NCI-H1436 (cell line): Measurements from ENCODE around the gene TTC39C.
A peak's percentile ranks its signal among the peaks of the same experiment; 100 is the strongest.
"Not testable (repeated sequence)": the region's sequence is repeated elsewhere in the genome, so short reads cannot be mapped to it uniquely, and the experiment has no call there.

Experiments
- DNase-seq: peaks from one replicate; lab custom pipeline; 2025; lab: John Stamatoyannopoulos, UW

The TTC39C gene

DNA sequence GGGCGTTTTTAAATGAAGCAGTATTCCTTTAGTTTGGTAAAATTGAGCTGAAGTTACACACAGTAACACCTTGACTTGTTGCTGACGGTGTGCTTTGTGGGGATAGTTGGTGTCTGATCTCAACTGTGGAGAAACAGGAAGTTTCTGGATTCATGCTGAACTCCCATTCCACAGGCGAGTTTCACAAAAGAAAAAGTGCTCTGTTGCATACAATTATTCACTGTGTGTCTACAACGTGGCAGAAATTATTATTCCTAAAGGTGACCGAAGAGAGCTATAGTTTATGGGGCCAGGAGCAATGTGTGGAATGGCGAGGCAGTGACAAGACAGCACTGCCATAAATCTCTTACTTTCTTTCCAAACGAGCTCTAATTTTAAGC, 123.8 kb downstream of the TTC39C start:
- DNase-seq: no peak

- DNase-seq: peak; percentile 87
These were observed 124.4 kb downstream of the TTC39C start, which contains the start of gene CABYR for GRCh38 chr18:24138789-24139616. Gene CABYR (plus strand): TSS chr18:24139062. CDS start chr18:24143115, 4,053 bp downstream.

- DNase-seq: no peak
These were observed 126.1 kb downstream of the TTC39C start for GRCh38 chr18:24140697-24141096.

DNA sequence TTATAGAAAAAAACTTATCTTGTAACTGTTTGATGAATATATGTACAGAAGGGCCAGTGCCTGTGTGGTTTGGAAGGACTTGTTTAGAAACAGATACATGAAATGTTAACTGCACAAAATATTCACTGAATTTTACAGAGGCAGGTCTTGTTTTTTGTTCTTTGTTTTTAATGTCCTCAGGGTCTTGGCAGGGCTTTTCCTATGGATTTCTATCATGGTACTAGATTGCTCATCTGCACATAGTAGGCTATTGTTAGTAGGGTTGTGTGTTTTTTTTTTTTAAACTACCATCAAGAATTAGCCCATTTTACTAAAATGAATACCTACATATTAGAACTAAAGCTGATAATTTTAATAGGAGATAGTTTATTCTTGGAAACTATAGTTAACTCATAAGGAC, 127.8 kb downstream of the TTC39C start:
- DNase-seq: no peak

DNA sequence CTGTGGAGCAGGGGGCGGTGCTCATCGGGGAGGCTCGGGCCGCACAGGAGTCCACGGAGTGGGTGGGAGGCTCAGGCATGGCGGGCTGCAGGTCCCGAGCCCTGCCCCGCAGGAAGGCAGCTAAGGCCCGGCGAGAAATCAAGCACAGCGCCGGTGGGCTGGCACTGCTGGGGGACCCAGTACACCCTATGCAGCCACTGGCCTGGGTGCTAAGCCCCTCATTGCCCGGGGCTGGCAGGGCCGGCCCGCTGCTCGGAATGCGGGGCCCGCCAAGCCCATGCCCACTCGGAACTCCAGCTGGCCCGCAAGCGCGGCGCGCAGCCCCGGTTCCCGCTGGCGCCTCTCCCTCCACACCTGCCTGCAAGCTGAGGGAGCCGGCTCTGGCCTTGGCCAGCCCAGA, 135.0 kb downstream of the TTC39C start:
- DNase-seq: not testable (repeated sequence)

GRCh38 chr18:24153397-24153796, 138.8 kb downstream of the TTC39C start:
- DNase-seq: no peak

DNA sequence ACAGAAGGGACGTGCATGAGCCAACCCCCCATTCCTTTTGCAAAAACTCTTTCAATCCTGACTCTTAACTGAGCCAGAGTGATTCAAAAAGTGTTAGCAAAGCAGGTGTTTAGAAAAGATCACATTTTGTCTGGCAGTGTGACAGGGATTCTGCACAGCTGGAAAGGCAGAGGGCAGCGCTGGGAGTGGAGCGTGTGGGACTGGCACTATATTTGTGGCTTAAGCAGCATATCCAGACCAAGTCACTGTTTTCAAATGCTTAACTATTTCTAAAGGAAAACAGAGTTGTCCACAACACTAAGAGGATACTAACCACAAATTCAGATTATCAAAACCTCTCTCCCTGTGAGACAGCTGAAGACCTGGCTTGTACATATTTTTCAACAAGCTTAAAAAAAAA, 143.3 kb downstream of the TTC39C start:
- no peak for DNase-seq

GRCh38 chr18:24160086-24160485, 145.5 kb downstream of the TTC39C start:
- DNase-seq: no peak

DNA sequence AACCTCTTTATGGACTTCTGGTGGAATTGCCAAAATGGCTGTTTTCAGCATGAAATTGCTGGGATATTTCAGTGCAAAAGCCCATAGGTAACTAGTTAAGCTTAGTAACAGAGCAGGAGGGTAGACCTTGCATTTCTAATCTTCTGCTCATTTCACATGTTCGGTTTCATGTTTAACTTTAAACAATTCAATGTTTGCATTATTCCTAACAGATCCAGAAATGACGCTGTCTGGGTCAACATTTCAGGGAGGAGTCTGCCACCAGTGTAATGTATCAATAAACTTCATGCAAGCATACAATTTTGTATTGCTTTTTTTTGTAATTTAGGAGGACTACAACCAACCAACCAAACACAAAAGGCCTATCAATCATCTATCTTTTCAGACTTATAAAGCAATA, 146.8 kb downstream of the TTC39C start:
- no peak for DNase-seq

GRCh38 chr18:24168496-24168895, 153.9 kb downstream of the TTC39C start:
- DNase-seq: no peak

DNA sequence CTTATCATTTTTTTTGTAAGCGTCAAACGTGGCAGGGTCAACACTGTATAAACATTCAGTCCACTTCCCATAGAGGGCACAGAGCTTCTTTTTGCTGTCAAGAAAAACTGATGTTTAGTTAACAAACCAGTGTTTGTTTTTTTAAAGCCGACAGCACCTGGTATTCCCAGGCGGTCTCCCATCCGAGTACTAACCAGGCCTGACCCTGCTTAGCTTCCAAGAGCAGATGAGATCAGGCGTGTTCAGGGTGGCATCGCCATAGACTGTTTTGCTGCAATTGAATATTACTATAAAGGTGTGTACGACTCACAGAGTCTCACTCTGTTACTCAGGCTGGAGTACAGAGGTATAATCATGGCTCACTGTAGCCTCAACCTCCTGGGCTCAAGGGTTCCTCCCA, 155.8 kb downstream of the TTC39C start:
- no peak for DNase-seq

DNA sequence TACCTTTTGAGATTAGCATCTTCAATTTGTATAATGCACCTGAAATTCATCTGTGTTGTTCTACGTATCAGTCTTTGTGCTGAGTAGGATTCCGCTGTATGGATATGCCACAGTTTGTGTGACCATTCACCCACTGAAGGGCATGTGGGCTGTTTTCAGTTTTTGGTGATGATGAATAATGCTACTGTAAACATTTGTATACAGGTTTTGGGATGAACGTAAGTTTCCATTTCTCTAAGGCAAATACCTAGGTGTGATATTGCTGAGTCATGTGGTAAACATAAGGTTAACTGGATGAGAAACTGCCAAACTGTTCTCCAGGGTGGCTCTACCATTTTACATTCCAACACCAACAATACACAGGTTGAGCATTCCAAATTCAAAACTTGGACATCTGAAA, 159.4 kb downstream of the TTC39C start:
- no peak for DNase-seq

DNA sequence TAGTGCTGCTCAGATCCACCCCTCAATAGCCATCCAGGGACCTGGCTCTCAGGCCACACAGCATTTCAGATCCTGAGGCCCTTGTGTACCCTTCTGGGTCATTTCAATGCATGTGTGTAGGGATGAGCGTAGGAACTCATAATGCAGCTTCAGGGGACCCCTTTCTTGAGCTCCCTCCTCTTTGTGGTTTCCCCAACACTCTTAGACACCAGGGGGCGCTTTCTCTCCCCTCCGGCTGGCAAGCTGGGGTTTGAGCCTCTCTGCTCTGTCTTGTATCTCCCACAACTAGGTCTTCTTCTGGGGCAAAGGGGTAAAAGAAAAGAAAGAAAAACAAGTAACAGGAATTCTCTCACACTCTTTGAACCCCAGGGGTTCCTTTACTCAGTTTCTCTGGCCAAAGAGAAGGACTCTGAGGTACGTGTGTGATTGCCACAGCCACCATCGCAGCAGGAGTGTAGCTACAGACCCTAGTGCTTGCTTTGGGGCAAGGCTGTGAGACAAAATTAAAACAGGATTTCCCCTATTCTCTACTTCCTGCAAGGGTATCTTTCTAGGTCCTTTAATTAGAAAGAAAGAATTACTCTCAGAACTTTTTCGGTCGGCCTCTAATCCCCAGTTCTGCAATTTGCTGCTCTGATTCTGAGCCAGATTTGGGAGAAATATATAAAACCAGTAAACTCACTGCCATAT, 162.3 kb downstream of the TTC39C start:
- DNase-seq: peak; percentile 43

DNA sequence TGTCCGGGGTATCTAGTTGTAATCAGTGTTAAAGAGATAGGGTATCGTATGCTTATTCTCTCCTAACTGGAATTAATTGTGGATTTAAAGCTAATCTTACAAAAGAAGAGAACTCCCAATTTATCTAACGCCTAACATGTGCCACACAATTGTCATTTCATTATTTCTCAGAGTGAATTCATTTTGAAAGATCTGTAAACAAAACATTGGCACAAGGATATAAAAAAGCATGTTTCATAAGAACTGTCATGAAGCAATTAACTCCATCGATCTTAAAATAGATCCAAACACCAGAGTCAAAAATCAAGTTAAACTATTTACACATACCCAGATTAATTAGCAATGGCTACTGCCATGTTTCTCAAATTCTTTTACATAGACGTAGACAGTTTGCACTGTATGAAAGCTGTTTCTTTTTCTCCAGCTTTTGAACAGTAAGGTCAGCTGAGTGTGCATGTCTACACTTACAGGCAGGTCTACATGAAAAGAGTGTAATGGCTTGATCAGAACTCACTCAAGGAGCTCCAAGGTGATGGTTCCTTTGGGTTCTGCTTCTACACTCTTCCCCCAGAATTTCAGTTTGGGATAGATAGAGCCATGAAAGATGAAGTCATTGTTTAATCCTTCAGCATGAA, 163.1 kb downstream of the TTC39C start:
- DNase-seq: no peak

GRCh38 chr18:24180048-24180447, 165.5 kb downstream of the TTC39C start:
- no peak for DNase-seq

- DNase-seq: no peak
These were observed 167.3 kb downstream of the TTC39C start for GRCh38 chr18:24181806-24182205.
